Cardiac fibroblast (primary cell): ENCODE measurements around the gene LINGO1.

Experiments used
- DNase-seq, 2 donors: peaks; one replicate each; pipeline versions ENCODE4 v3.0.0 to v3.0.0-alpha.2; 2010; ENCODE audit warnings: low read depth in 2 of 2
- H3K4me3 ChIP-seq, 2 donors: replicated peaks in 1 of 2; 1 replicate in 1 of 2; 2 replicates in 1 of 2; pipeline ENCODE4 v1.5.1; 2011; ENCODE audit warnings: low read depth in 2 of 2, low read length in 2 of 2, mild to moderate bottlenecking in 2 of 2, moderate library complexity in 1 of 2
- TF ChIP-seq, protein P1 (sequence below): IDR thresholded peaks from one replicate; pipeline ENCODE4 v1.5.1; 2011; ENCODE audit warnings: low read depth, mild to moderate bottlenecking, low read length, inconsistent platforms

LINGO1 gene

DNA sequence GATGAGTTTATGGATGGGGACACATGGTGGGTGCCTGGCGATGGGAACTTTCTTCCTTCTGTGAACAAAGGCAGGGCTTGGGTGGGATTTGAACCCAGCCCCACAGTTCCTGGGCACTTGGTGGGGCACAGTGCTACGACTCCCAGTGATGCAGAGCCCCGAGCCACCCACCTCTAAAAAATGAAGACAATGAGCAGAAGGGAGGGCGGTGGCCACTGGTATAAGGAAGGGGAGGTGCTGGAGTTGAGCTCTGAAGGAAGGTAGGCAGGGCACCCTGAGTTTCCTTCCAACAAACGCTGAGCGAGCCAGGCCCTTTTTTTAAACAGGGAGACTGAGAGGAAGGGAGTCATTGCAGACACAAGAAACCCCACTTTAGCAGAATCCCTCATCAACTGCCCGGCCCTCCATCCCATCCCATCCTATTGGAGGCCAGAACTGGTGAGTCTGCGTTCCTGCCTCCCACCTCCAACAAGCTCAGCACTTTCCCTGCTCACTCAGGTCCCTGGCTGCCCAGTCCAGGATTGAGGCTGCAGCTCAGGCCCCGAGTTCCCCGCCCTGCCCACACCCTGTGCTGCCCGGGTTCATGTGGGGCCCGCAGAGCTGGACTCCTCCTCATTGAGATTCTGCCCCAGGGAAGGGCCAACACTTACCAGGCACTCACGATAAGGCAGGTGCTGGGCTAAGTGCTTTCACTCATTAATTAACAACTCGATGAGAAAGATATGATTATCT lies 57.3 kb downstream of the LINGO1 start:
- no peak for DNase-seq
- no peak overlapping the region for H3K4me3 ChIP-seq
- TF ChIP-seq, protein P1, sequence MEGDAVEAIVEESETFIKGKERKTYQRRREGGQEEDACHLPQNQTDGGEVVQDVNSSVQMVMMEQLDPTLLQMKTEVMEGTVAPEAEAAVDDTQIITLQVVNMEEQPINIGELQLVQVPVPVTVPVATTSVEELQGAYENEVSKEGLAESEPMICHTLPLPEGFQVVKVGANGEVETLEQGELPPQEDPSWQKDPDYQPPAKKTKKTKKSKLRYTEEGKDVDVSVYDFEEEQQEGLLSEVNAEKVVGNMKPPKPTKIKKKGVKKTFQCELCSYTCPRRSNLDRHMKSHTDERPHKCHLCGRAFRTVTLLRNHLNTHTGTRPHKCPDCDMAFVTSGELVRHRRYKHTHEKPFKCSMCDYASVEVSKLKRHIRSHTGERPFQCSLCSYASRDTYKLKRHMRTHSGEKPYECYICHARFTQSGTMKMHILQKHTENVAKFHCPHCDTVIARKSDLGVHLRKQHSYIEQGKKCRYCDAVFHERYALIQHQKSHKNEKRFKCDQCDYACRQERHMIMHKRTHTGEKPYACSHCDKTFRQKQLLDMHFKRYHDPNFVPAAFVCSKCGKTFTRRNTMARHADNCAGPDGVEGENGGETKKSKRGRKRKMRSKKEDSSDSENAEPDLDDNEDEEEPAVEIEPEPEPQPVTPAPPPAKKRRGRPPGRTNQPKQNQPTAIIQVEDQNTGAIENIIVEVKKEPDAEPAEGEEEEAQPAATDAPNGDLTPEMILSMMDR, result no peak

DNA sequence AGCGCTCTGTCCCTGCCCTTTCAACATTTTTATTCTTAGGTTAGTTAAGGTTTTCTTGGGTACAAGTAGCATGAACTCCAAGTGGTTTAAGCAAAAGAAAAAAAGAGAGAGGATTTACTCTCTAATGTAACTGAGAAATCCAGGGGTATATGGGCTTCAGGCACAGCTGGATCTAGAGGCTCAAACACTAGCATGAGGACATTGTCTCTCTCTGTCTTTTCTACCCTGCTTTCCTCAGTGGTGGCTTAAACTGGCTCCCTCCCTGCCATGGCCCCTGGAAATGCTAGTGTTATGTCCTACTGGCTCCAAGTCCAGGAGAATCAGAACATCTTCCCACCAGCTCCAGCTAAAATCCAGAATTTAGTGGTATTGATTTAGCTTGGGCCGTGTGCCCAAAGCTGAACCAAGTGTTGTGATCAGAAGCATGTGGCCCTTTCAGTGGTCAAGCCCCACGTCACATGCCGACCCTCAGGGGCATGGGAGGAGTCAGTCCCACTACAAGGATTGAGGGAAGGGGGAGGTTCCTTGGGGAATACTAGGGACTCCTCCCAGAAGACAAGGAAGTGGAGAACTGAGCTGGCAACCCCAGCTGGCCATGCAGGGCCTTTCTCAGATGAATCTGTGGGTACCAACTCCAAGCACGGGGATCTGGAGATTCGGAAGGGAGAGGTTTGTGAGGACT lies 58.0 kb downstream of the LINGO1 start:
- TF ChIP-seq, protein P1, result no peak
- DNase-seq, result no peak
- no peak overlapping the region for H3K4me3 ChIP-seq

DNA sequence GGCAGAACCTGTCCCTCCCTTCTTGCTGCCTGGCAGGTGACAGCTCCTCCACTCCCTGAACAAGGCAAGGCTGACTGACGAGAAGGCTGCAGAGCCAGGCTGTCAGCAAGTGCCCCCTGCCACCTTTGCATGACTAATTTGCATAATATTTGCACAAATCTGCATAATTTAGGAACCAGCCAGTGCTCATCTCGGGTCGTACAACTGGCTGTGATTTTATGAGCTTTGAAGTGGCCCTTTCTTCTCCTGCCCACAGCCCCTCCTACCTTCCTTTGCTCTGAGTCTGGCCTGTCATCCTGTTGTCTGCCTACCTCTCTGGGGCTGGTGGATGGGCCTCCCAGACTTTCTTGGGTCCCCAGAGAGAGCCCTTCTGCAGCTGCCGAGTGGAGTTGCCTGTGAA lies 58.9 kb downstream of the LINGO1 start:
- TF ChIP-seq, protein P1, result no peak
- DNase-seq, result no peak
- no peak overlapping the region for H3K4me3 ChIP-seq

DNA sequence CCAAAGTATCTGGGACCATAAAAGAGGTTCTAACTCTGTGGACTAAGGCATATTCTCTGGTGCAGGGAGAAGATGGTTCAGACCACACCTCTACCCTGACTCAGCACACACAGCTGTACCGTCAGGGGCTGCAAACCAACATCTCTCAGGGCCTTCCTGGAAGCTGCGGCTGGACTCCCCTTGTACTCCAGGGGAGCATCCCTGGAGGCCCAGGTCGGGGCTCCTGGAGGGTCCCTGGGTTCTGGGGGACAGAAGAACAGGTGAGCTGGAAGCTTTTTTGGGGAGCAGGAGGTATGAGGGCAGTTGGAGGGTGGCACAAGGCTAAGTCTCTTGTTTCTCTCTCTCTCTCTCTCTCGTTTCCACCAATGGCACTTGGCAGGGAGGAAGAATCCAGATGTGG lies 60.5 kb downstream of the LINGO1 start:
- no peak overlapping the region for H3K4me3 ChIP-seq
- no peak for DNase-seq
- TF ChIP-seq, protein P1, result no peak

DNA sequence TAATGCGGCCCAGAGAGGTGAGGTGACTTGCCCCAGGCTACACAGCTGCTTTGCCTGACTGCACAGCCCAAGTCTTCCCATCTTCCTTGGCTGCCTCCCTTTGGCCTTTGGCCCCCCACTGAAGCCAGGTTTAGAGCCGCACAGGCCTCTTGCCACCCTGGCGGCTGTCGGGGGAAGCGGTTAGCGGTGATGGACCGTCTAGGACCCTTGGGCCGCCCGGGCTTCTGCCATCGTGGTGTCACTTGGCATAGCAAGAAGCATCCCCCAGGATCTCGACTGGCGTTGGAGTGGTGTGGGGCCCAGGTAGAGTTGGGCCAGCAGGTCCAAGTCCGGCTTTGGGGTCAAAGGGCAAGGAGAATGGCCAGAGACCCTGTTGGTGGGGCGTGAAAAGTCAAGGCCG lies 61.0 kb downstream of the LINGO1 start:
- TF ChIP-seq, protein P1, result no peak
- H3K4me3 ChIP-seq, result no peak overlapping the region
- no peak for DNase-seq

DNA sequence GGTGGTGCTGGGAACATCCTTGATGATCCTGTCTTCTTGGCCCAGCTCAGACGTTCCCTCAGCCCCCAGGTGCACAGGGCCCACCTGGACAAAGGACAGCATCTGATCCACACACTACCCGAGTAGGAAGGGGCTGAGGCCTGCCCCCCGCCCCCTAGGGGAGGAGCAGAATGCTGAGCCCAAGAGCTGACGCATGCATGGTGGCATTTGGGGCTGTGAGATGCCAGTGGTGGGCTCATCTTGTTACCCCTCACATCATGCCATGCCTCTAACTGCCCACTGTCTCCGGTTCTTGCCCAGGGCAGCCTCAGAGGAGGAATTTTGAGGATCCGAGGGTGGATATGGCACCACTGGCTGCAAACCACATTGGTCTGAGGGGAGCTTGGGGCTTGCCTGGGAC lies 61.5 kb downstream of the LINGO1 start:
- TF ChIP-seq, protein P1, result no peak
- DNase-seq, result no peak
- no peak overlapping the region for H3K4me3 ChIP-seq
